ENCODE measurements around the gene INSC. TPM values are rescaled to one million over a fixed set of nuclear protein-coding genes. Genes with fewer than 3 reads are reported as not detected.

The INSC gene
- total and polyA plus RNA-seq, 2 experiments from 2014 or later = 0.97 to 1.5 TPM

DNA sequence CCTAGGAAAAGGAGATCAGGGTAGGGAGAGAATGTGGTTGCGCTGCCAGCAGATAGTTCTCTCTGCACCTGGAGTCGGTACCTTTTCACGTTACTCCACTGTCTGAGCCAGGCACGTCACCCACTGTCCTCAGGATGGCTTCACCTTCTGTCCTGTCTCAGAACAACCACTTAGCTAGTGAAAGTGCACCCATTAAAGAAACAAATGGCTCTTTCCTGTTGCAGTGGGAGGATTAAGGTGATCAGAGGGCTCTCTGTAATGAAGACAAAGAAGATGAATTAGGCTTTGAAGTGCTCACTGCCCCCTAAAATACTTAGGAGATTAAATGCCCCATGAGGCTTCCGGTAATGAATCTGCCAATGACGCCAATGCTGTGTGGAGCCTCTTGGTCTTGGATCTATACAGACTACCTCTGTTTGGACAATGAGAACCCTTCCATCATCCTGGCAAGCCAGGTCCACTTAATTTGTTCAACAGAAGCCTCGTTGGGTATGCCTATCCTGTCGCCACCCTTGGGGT, 113.7 kb downstream of the INSC start:
- Mint-ChIP-seq H3K9me3 (no peaks in the 10 kb centered on the region), H3K27me3 (ENCODE audit: insufficient read depth, low read depth, poor library complexity) (peaks cover 5% of the 10 kb centered on the region), H3K36me3 (ENCODE audit: low read depth) (no peaks in the 10 kb centered on the region), H3K4me1 (peaks cover 3% of the 10 kb centered on the region; the same call in 2 of the 3 replicates), H3K27ac (no peak overlapping the region), H3K4me3 (no peak overlapping the region)
- Histone ChIP-seq H3K4me1 (ENCODE audit: insufficient read depth) (no peaks in the 10 kb centered on the region), H3K27ac (ENCODE audit: low read depth) (no peak overlapping the region), H2AFZ (no peak overlapping the region), H3K4me3 (no peak overlapping the region), H3K79me2 (replicated peaks; ENCODE audit: insufficient read depth) (no peaks in the 10 kb centered on the region), H3K27me3 (ENCODE audit: insufficient read depth) (no peaks in the 10 kb centered on the region), H3K4me2 (no peak overlapping the region), H3K9me2 (ENCODE audit: insufficient read depth) (0 out of 2 replicates have a peak, but pooled peaks cover 7% of the 10 kb centered on the region), H3K36me3 (ENCODE audit: insufficient read depth) (no peaks in the 10 kb centered on the region), H3F3A (replicated peaks; ENCODE audit: low read depth) (no peaks in the 10 kb centered on the region), H4K20me1 (replicated peaks; ENCODE audit: insufficient read depth) (no peaks in the 10 kb centered on the region)
- ATAC-seq (no peak), DNase-seq (ENCODE audit: low spot score) (no peak)
- TF ChIP-seq CREB1 (CRISPR knock-in tag; IDR thresholded peaks at IDR 0.05; ENCODE audit: low read depth) = no peak

DNA sequence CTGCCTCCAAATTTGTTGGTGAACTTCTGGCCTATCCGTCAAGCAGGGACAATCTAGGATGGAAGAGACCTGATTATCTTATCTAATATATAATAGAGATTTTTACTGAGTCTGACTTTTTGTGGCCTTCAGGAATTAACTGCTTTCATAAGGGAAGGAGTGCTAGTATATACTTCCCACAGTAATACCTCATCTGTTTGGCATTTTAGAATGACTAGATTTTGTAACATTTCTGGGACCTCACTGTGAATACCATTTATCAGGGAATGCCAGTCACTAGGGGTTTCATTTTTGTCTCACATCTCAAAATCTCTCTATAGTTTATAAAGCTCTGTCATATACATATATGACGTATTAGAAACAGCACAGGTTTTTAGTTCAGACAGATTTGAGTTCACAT, 114.3 kb downstream of the INSC start:
- Mint-ChIP-seq H3K27me3 (ENCODE audit: insufficient read depth, low read depth, poor library complexity) (peaks cover 5% of the 10 kb centered on the region), H3K4me1 (peaks cover 9% of the 10 kb centered on the region), H3K27ac (no peak overlapping the region), H3K9me3 (no peaks in the 10 kb centered on the region), H3K36me3 (ENCODE audit: low read depth) (no peaks in the 10 kb centered on the region), H3K4me3 (no peak overlapping the region)
- 0 out of 2 replicates have a peak, but pooled peaks cover 7% of the 10 kb centered on the region for H3K9me2 ChIP-seq (ENCODE audit: insufficient read depth)
- ATAC-seq = no peak
- no peaks in the 10 kb centered on the region for H3K27me3 ChIP-seq (ENCODE audit: insufficient read depth)
- H2AFZ ChIP-seq = no peak overlapping the region
- no peaks in the 10 kb centered on the region for H3K4me1 ChIP-seq (ENCODE audit: insufficient read depth)
- no peaks in the 10 kb centered on the region for H3K36me3 ChIP-seq (ENCODE audit: insufficient read depth)
- H3F3A ChIP-seq (replicated peaks; ENCODE audit: low read depth) = no peaks in the 10 kb centered on the region
- H3K27ac ChIP-seq (ENCODE audit: low read depth) = no peak overlapping the region
- no peak overlapping the region for H3K4me3 ChIP-seq
- H3K4me2 ChIP-seq = no peak overlapping the region
- TF ChIP-seq POLR2AphosphoS5 (IDR thresholded peaks at IDR 0.05; ENCODE audit: low read depth) = no peak
- TF ChIP-seq, protein P1, sequence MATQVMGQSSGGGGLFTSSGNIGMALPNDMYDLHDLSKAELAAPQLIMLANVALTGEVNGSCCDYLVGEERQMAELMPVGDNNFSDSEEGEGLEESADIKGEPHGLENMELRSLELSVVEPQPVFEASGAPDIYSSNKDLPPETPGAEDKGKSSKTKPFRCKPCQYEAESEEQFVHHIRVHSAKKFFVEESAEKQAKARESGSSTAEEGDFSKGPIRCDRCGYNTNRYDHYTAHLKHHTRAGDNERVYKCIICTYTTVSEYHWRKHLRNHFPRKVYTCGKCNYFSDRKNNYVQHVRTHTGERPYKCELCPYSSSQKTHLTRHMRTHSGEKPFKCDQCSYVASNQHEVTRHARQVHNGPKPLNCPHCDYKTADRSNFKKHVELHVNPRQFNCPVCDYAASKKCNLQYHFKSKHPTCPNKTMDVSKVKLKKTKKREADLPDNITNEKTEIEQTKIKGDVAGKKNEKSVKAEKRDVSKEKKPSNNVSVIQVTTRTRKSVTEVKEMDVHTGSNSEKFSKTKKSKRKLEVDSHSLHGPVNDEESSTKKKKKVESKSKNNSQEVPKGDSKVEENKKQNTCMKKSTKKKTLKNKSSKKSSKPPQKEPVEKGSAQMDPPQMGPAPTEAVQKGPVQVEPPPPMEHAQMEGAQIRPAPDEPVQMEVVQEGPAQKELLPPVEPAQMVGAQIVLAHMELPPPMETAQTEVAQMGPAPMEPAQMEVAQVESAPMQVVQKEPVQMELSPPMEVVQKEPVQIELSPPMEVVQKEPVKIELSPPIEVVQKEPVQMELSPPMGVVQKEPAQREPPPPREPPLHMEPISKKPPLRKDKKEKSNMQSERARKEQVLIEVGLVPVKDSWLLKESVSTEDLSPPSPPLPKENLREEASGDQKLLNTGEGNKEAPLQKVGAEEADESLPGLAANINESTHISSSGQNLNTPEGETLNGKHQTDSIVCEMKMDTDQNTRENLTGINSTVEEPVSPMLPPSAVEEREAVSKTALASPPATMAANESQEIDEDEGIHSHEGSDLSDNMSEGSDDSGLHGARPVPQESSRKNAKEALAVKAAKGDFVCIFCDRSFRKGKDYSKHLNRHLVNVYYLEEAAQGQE (IDR thresholded peaks at IDR 0.05; ENCODE audit: unreplicated experiment) = no peak
- H3K79me2 ChIP-seq (replicated peaks; ENCODE audit: insufficient read depth) = no peaks in the 10 kb centered on the region
- H4K20me1 ChIP-seq (replicated peaks; ENCODE audit: insufficient read depth) = no peaks in the 10 kb centered on the region
- DNase-seq (ENCODE audit: low spot score) = no peak

DNA sequence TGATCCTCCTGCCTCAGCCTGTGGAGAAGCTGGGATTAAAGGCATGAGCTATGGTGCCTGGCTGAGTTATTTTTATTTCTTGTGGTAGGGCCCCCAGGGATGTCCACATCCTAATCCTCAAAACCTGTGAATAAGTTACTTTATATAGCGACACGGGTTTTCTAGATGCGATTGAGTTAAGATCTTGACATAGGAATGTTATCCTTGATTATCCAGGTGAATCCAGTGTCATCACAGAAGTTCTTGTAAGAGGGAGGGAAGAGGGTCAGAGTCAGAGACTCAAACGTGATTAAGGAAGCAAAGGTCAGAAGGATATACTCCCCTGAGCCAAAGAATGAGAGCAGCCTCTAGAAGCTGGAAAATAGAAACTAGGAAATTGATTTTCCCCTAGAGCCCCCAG, 117.8 kb downstream of the INSC start:
- H3K36me3 ChIP-seq (ENCODE audit: insufficient read depth) = no peaks in the 10 kb centered on the region
- no peak overlapping the region for H3K27ac Mint-ChIP-seq
- H3K4me1 Mint-ChIP-seq = peaks cover 19% of the 10 kb centered on the region
- no peaks in the 10 kb centered on the region for H3K79me2 ChIP-seq (replicated peaks; ENCODE audit: insufficient read depth)
- H3K9me2 ChIP-seq (ENCODE audit: insufficient read depth) = 0 out of 2 replicates have a peak, but pooled peaks cover 7% of the 10 kb centered on the region
- no peaks in the 10 kb centered on the region for H3K4me1 ChIP-seq (ENCODE audit: insufficient read depth)
- H3K4me3 Mint-ChIP-seq = no peak overlapping the region
- H3F3A ChIP-seq (replicated peaks; ENCODE audit: low read depth) = no peaks in the 10 kb centered on the region
- DNase-seq (ENCODE audit: low spot score) (no peak), ATAC-seq (no peak)
- no peak overlapping the region for H3K4me2 ChIP-seq
- H4K20me1 ChIP-seq (replicated peaks; ENCODE audit: insufficient read depth) = no peaks in the 10 kb centered on the region
- H2AFZ ChIP-seq = no peak overlapping the region
- no peaks in the 10 kb centered on the region for H3K9me3 Mint-ChIP-seq
- no peaks in the 10 kb centered on the region for H3K27me3 ChIP-seq (ENCODE audit: insufficient read depth)
- peaks cover 5% of the 10 kb centered on the region for H3K27me3 Mint-ChIP-seq (ENCODE audit: insufficient read depth, low read depth, poor library complexity)
- H3K36me3 Mint-ChIP-seq (ENCODE audit: low read depth) = no peaks in the 10 kb centered on the region
- H3K4me3 ChIP-seq = no peak overlapping the region
- H3K27ac ChIP-seq (ENCODE audit: low read depth) = no peak overlapping the region
- no peak for TF ChIP-seq ZNF331 (CRISPR knock-in tag; IDR thresholded peaks at IDR 0.05; ENCODE audit: low read depth)
- TF ChIP-seq, protein P2, sequence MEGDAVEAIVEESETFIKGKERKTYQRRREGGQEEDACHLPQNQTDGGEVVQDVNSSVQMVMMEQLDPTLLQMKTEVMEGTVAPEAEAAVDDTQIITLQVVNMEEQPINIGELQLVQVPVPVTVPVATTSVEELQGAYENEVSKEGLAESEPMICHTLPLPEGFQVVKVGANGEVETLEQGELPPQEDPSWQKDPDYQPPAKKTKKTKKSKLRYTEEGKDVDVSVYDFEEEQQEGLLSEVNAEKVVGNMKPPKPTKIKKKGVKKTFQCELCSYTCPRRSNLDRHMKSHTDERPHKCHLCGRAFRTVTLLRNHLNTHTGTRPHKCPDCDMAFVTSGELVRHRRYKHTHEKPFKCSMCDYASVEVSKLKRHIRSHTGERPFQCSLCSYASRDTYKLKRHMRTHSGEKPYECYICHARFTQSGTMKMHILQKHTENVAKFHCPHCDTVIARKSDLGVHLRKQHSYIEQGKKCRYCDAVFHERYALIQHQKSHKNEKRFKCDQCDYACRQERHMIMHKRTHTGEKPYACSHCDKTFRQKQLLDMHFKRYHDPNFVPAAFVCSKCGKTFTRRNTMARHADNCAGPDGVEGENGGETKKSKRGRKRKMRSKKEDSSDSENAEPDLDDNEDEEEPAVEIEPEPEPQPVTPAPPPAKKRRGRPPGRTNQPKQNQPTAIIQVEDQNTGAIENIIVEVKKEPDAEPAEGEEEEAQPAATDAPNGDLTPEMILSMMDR (conservative IDR thresholded peaks at IDR 0.05; ENCODE audit: low read depth in 2 of 2) = no peak
- no peak for TF ChIP-seq POLR2AphosphoS5 (IDR thresholded peaks at IDR 0.05; ENCODE audit: low read depth)
- TF ChIP-seq NANOG (IDR thresholded peaks at IDR 0.05; ENCODE audit: borderline replicate concordance) = no peak
- TF ChIP-seq ZNF114 (CRISPR knock-in tag; IDR thresholded peaks at IDR 0.05) = no peak
- TF ChIP-seq, protein P1 (IDR thresholded peaks at IDR 0.05; ENCODE audit: unreplicated experiment) = no peak
- TF ChIP-seq JUNB (IDR thresholded peaks at IDR 0.05; ENCODE audit: unreplicated experiment) = no peak
- no peak for TF ChIP-seq EZH2 (IDR thresholded peaks at IDR 0.05; ENCODE audit: low read depth, unreplicated experiment)
- TF ChIP-seq CREB1 (CRISPR knock-in tag; IDR thresholded peaks at IDR 0.05; ENCODE audit: low read depth) = no peak
- TF ChIP-seq STAT1 (IDR thresholded peaks at IDR 0.05; ENCODE audit: unreplicated experiment) = no peak

Measured in GM23338 (cell line).